IMR-90 (cell line): ENCODE results near the gene HMGCL. TPM values are rescaled to one million over a fixed set of nuclear protein-coding genes. Genes with fewer than 3 reads are reported as not detected.

Source experiments
- ATAC-seq: fragments of 200-7000 bp; cut with Tn5 transposase; 2 replicates; pipeline ENCODE4 v1.9.1; 2020; ENCODE audit warnings: low read depth, mild to moderate bottlenecking, moderate library complexity
- BruUV-seq: library from RNA; stranded (reverse); fragments of 400-500 nt; replicated peaks from 2 replicates; lab custom pipeline; 2021; lab: Mats Ljungman, UMichigan
- CTCF ChIA-PET: fragments of 300-600 bp; formaldehyde crosslinking; extraction: SDS; loops from one replicate; lab custom pipeline; 2021; ENCODE audit warnings: antibody characterized with exemption; lab: Yijun Ruan, JAX
- POLR2A ChIA-PET: fragments of 300-600 bp; sonication (Branson Sonifier 250); formaldehyde crosslinking; loops from one replicate; lab custom pipeline; 2022; ENCODE audit warnings: antibody characterized with exemption; ENCODE audit not compliant: unreplicated experiment; lab: Charles Lee
- DNase-seq: peaks from one replicate; pipeline ENCODE4 v3.0.0; 2013
- H2AFZ ChIP-seq: replicated peaks from 2 replicates; pipeline ENCODE3; 2013; ENCODE audit warnings: low read length, mild to moderate bottlenecking; ENCODE audit not compliant: poor library complexity
- H2AK5ac ChIP-seq: 2 replicates; pipeline ENCODE4 v1.6.1; 2013; ENCODE audit warnings: low read depth, low read length, inconsistent platforms
- H2AK9ac ChIP-seq: replicated peaks from 2 replicates; pipeline ENCODE3; 2013; ENCODE audit warnings: mild to moderate bottlenecking, low read depth, low read length, moderate library complexity; ENCODE audit not compliant: poor library complexity
- H2BK120ac ChIP-seq: 2 replicates; pipeline ENCODE4 v1.6.1; 2013; ENCODE audit warnings: low read depth, low read length, inconsistent platforms
- H2BK15ac ChIP-seq: 3 replicates; pipeline ENCODE4 v1.6.1; 2013; ENCODE audit warnings: low read depth, low read length, inconsistent platforms
- H2BK20ac ChIP-seq: 2 replicates; pipeline ENCODE4 v1.6.1; 2013; ENCODE audit warnings: low read depth, mild to moderate bottlenecking, inconsistent platforms, low read length, moderate library complexity
- H2BK5ac ChIP-seq: 2 replicates; pipeline ENCODE4 v1.6.1; 2013; ENCODE audit warnings: mild to moderate bottlenecking, low read depth, low read length, inconsistent platforms; ENCODE audit not compliant: poor library complexity, severe bottlenecking
- H3K14ac ChIP-seq: replicated peaks from 2 replicates; pipeline ENCODE4 v1.6.1; 2013; ENCODE audit warnings: low read depth, low read length, inconsistent platforms
- H3K18ac ChIP-seq: 2 replicates; pipeline ENCODE4 v1.6.1; 2013; ENCODE audit warnings: low read depth, low read length, control low read depth
- H3K23ac ChIP-seq: 2 replicates; pipeline ENCODE4 v1.6.1; 2013; ENCODE audit warnings: low read depth, low read length, inconsistent platforms
- H3K27ac ChIP-seq: 2 replicates; pipeline ENCODE4 v1.5.1; 2013; ENCODE audit warnings: mild to moderate bottlenecking, control low read depth, low read length; ENCODE audit not compliant: insufficient read depth
- H3K27me3 ChIP-seq: 2 replicates; pipeline ENCODE4 v1.6.1; 2013; ENCODE audit warnings: low read length; ENCODE audit not compliant: control insufficient read depth, insufficient read depth
- H3K36me3 ChIP-seq: 2 replicates; pipeline ENCODE4 v1.6.1; 2013; ENCODE audit warnings: low read length, mixed read lengths; ENCODE audit not compliant: control insufficient read depth, insufficient read depth
- H3K4ac ChIP-seq: 2 replicates; pipeline ENCODE4 v1.6.1; 2013; ENCODE audit warnings: low read depth, low read length, inconsistent platforms
- H3K4me1 ChIP-seq: 2 replicates; pipeline ENCODE4 v1.6.1; 2013; ENCODE audit warnings: low read length, mixed read lengths; ENCODE audit not compliant: control insufficient read depth, insufficient read depth
- H3K4me2 ChIP-seq: 2 replicates; pipeline ENCODE4 v1.6.1; 2013; ENCODE audit warnings: low read depth, mild to moderate bottlenecking, control low read depth, low read length, moderate library complexity
- H3K4me3 ChIP-seq: 2 replicates; pipeline ENCODE4 v1.5.1; 2013; ENCODE audit warnings: low read depth, mild to moderate bottlenecking, control low read depth, low read length, moderate library complexity; ENCODE audit not compliant: insufficient read depth
- H3K56ac ChIP-seq: 2 replicates; pipeline ENCODE4 v1.6.1; 2013; ENCODE audit warnings: low read length, inconsistent platforms; ENCODE audit not compliant: insufficient read depth; ENCODE audit errors: extremely low read depth
- H3K79me1 ChIP-seq, 2 experiments: 2 replicates each; pipeline ENCODE4 v1.6.1; 2013; ENCODE audit warnings: low read length in 2 of 2, inconsistent platforms in 1 of 2, low read depth in 1 of 2
- H3K9ac ChIP-seq: 2 replicates; pipeline ENCODE4 v1.6.1; 2013; ENCODE audit warnings: low read depth, low read length, control low read depth
- H3K9me1 ChIP-seq: 2 replicates; pipeline ENCODE4 v1.6.1; 2013; ENCODE audit warnings: low read length, inconsistent platforms; ENCODE audit not compliant: insufficient read depth
- H3K9me3 ChIP-seq: 2 replicates; pipeline ENCODE4 v1.6.1; 2013; ENCODE audit warnings: low read length; ENCODE audit not compliant: control insufficient read depth, insufficient read depth
- H4K20me1 ChIP-seq: 2 replicates; pipeline ENCODE4 v1.6.1; 2013; ENCODE audit warnings: low read length, inconsistent platforms; ENCODE audit not compliant: insufficient read depth
- H4K5ac ChIP-seq: 2 replicates; pipeline ENCODE4 v1.6.1; 2013; ENCODE audit warnings: mild to moderate bottlenecking, low read depth, low read length, control low read depth
- H4K8ac ChIP-seq, 2 experiments: 2 replicates each; pipeline ENCODE4 v1.6.1; 2013; ENCODE audit warnings: low read depth in 2 of 2, low read length in 2 of 2, control low read depth in 1 of 2, inconsistent platforms in 1 of 2
- H4K91ac ChIP-seq: 2 replicates; pipeline ENCODE4 v1.6.1; 2013; ENCODE audit warnings: low read depth, low read length, inconsistent platforms; ENCODE audit not compliant: insufficient read depth
- MXI1 ChIP-seq: IDR thresholded peaks from 2 replicates; pipeline ENCODE4 v1.6.1; 2012; ENCODE audit warnings: low read depth, mild to moderate bottlenecking, low read length, moderate library complexity, borderline replicate concordance
- RCOR1 ChIP-seq: IDR thresholded peaks from 2 replicates; pipeline ENCODE4 v1.6.1; 2012; ENCODE audit warnings: mild to moderate bottlenecking, low read length, improper control_type of control experiment; ENCODE audit not compliant: insufficient replicate concordance
- WGBS, 2 experiments: methylation state at CpG; one replicate each; pipeline versions ENCODE4 v1.1.5 to v1.1.7; 2013; ENCODE audit warnings: missing lambda C conversion rate in 2 of 2; ENCODE audit not compliant: insufficient read length in 1 of 2; ENCODE audit errors: extremely low coverage in 2 of 2; 5-methylcytosine and 5-hydroxymethylcytosine counted together
- dilution Hi-C: fragments of 300-500 bp; cut with HindIII; formaldehyde crosslinking; loops from one replicate; pipeline ENCODE4 v1.14.3; 2018; ENCODE audit warnings: low sequenced_read_pairs; ENCODE audit not compliant: unreplicated experiment
- in situ Hi-C: fragments of 300-500 bp; cut with MboI; formaldehyde crosslinking; loops from 3 replicates; pipeline ENCODE4 v1.14.3; 2019; ENCODE audit warnings: low sequenced_read_pairs, inconsistent platforms, mixed read lengths
- intact Hi-C: fragments of 100-400 bp; cut with micrococcal nuclease; formaldehyde crosslinking; loops from 2 replicates; pipeline ENCODE4 v1.10.0; 2022
- polyA plus RNA-seq, 3 experiments: library from polyadenylated mRNA; depleted of rRNA; stranded (reverse); fragments of >200 nt; gene quantifications; 2 replicates each; pipeline ENCODE4 v1.2.3, GENCODE V29; 2012; ENCODE audit warnings: low replicate concordance in 1 of 3
- total RNA-seq: library from RNA; depleted of rRNA; stranded (reverse); fragments of >200 nt; gene quantifications from 2 replicates; pipeline ENCODE4 v1.2.3, GENCODE V29; 2012

The HMGCL gene
- total and polyA plus RNA-seq, 2 of the 4 experiments (the other 2 are of a cell fraction), result 30.6 to 33.5 TPM

GRCh38 chr1:23792151-23792945, 32.9 kb downstream of the HMGCL start:
- ATAC-seq (no peak), DNase-seq (no peak)
- dilution Hi-C loops, result no loop called here
- Histone ChIP-seq H3K27me3 (no peaks in the 10 kb centered on the region), H4K8ac (0 out of 4 replicates have a peak overlapping the region, but pooled peaks of 1 of the 2 experiments have one; percentile 25), H3K9ac (peak overlapping the region; percentile 48), H3K4me3 (peak overlapping the region; percentile 16; the same call in 1 of the 2 replicates), H2AK5ac (peak overlapping the region; percentile 75; the same call in 1 of the 2 replicates), H3K4me1 (peaks cover 14% of the 10 kb centered on the region), H2BK5ac (no peak overlapping the region), H3K9me1 (peaks cover 9% of the 10 kb centered on the region), H2BK120ac (no peak overlapping the region), H3K9me3 (no peaks in the 10 kb centered on the region), H3K56ac (no peak overlapping the region), H3K23ac (peak overlapping the region; percentile 79), H3K14ac (no peak overlapping the region), H3K4me2 (peak overlapping the region; percentile 65; the same call in 1 of the 2 replicates), H4K5ac (no peak overlapping the region), H3K27ac (peak overlapping the region; percentile 20; the same call in 1 of the 2 replicates), H3K4ac (peak overlapping the region; percentile 44; the same call in 1 of the 2 replicates), H3K79me1 (peaks cover 12 to 44% of the 10 kb centered on the region in 2 experiments; a peak in 3 of 4 replicates), H2BK20ac (no peak overlapping the region), H2BK15ac (no peak overlapping the region), H4K20me1 (peaks cover 13% of the 10 kb centered on the region; the same call in 1 of the 2 replicates), H4K91ac (peak overlapping the region; percentile 21; the same call in 1 of the 2 replicates), H2AFZ (peak overlapping the region; percentile 44), H3K36me3 (peaks cover 26% of the 10 kb centered on the region), H2AK9ac (peak overlapping the region; percentile 100), H3K18ac (no peak overlapping the region)
- intact Hi-C loops, result no loop called here
- ChIA-PET POLR2A (interaction anchor here (0.9 kb wide), 1 partner anchor 14 kb away, joined by 7 read pairs; no protein-coding TSS in a partner anchor), CTCF (interaction anchor here (1.0 kb wide), 1 partner anchor 14 kb away, joined by 3 read pairs; no protein-coding TSS in a partner anchor)
- in situ Hi-C loops, result no loop called here
- TF ChIP-seq RCOR1 (no peak), MXI1 (peak; percentile 9; the same call in 1 of the 2 replicates)
- WGBS, 2 experiments, result 75% methylated on average over 6 of the region's 19 CpGs; no CpG with 5 or more reads in 1 of the 2 experiments
- BruUV-seq, result no TSS peak
